Measurements from ENCODE around the gene RUNX1. TPM values are rescaled to one million over a fixed set of nuclear protein-coding genes. Genes with fewer than 3 reads are reported as not detected.

The RUNX1 gene
- total RNA-seq, 1 donor from 2014 or later: 2.2 TPM

GRCh38 chr21:34762786-34763185 is 286.3 kb downstream of the RUNX1 start:
- intact Hi-C loops (cut with micrococcal nuclease): no loop called here
- ATAC-seq: no peak
- no peak for DNase-seq

GRCh38 chr21:34761758-34762330 is 287.3 kb downstream of the RUNX1 start:
- ATAC-seq: no peak
- DNase-seq: no peak

DNA sequence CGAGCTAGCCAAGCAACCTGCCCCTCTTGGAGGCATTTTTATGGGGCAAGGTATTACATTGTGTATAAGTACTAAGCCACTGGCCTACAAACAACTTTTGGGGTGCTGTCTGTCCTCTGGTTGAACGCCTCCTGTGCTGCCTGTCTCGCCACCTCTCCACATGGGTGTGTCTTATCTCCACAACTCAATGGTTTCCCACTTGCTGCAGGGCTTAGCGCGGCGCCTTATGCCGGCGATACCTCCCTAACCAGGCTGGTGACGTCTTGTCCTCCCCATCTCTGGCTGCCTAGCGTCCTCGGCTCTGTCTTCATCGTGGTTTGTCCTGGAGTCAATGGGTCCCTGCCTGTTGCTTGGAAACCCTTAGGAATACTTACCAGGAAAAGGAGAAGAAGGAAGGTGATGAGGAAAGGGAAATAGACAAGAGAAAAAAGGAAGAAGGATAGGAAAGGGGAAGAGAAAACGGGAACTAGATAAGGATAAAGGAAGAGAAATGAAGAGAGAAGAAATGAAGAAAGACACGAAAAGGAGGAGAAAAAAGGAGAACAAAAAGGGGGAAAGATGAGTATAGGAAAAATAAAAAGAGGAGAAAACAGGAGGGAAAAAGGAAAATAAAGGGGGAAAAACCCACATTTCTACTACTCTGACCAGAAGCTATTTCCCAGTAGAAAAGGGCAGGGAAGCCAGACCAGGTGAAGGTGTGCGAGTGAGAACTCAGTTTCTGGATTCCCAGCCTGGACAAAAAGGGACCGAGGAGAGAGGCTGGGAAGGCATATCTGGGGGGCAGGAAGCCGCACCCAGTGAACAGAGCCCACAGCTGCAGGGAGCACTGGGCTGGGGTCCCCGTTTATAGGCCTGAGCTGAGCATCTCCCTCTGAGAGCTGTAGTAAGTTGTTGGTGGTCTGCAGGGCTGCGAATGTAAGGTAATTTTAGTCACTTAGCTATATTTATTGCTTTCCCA is 294.1 kb downstream of the RUNX1 start:
- ATAC-seq (no peak), DNase-seq (no peak)
- intact Hi-C loops (cut with micrococcal nuclease): no loop called here

More at GRCh38 chr21:34761758-34762330, 287.3 kb downstream of the RUNX1 start:
- intact Hi-C loops (cut with micrococcal nuclease): no loop called here

DNA sequence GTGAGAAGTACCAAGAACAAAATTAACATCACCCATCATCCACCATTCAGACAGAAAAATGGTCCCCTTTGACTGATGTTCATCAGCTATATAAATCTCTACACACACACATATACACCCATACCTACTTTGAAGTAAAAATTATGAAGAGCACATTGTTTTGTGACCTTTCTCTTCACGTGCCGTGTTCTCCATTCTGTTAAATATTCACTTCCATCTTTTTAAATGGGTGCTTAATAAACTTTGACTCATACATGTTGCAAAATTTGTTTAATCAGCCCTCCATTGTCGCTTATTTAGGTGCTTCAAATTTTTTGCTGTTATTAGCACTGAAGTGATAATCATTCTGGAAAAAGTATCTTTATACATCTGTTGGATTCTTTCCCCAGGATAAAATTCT is 300.2 kb downstream of the RUNX1 start:
- ATAC-seq: no peak
- intact Hi-C loops (cut with micrococcal nuclease): no loop called here

DNA sequence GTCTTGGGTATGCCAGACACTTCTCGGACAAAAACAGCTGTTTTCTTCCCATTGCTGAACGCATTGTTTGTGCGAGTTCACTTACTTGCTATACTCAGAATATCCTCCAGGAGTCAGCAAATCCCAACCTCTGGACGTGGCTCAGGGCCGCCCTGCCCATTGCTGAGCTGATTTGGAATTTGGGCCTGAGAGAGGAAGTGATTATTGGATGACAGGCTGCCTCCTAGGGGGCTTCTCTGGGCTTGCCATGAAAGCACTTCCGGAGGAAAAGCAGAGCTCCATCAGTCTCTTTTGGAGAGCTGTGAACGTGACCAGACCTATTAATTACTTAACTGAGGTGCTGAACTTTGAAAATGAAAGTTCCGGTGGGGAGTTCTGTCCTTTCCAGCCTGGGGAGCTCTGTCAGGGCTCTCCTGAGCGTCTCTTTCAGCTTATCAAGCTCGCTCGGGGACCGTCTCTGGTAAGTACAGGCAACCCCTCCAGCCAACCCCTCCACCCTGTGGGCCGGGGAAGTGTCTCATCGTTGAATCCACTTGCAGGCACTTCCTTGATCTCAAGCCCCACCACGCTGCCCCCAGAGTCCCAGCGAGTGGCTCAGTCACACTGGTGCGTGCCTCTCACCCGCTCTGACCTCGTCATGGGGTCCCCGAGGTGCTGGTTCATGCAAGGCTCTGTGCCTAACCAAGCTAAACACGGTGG is 303.4 kb downstream of the RUNX1 start:
- ATAC-seq: peak; percentile 95
- peak; percentile 72 for DNase-seq
- intact Hi-C loops (cut with micrococcal nuclease): no loop called here

More for the DNA sequence above, 300.2 kb downstream of the RUNX1 start:
- no peak for DNase-seq

- intact Hi-C loops (cut with micrococcal nuclease): no loop called here
- ATAC-seq: no peak
These were observed 304.3 kb downstream of the RUNX1 start for GRCh38 chr21:34744801-34745200.

GRCh38 chr21:34743831-34744230 is 305.3 kb downstream of the RUNX1 start:
- ATAC-seq (no peak), DNase-seq (no peak)
- intact Hi-C loops (cut with micrococcal nuclease): no loop called here

More at GRCh38 chr21:34744801-34745200, 304.3 kb downstream of the RUNX1 start:
- no peak for DNase-seq

DNA sequence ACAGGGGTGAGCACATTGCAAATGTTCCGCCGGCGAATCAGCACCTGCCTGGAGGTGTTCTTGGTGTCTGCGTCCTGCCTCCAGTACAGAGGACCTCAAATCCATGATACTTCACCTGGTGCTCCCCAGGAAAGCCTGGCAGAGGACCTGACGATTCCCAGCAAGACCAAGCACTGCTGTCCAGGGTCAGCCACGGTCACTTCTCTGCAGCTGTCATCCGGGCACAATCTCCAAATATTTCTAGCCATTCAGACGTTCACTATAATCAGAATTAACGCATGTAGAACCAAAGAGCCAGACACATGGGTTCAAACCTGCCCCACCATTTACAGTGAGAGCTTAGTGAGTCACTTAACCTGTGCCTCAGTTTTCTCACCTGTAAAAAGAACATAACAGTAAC is 305.8 kb downstream of the RUNX1 start:
- intact Hi-C loops (cut with micrococcal nuclease): no loop called here
- DNase-seq: no peak
- ATAC-seq: no peak

DNA sequence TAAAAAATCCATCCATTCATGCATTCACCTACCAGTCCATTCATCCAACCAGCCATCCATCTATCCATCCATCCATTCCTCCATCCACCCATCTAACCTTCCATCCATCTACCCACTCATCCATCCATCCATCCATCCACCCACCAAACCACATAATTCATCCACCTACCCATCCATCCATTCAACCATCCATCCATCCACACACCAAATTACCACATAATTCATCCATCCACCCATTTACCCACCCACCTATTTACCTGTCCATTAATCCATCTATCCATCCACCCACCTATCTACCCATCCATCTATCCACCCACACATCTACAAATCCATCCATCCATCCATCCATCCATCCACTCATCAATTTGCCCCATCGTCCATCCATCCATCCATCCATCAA is 308.9 kb downstream of the RUNX1 start:
- DNase-seq: no peak
- intact Hi-C loops (cut with micrococcal nuclease): no loop called here
- no peak for ATAC-seq

Data from left ventricle myocardium superior (tissue), 1 donor.